Endothelial cell of umbilical vein (primary cell): ENCODE data around the gene P2RX2. TPM values are rescaled to one million over a fixed set of nuclear protein-coding genes. Genes with fewer than 3 reads are reported as not detected.

Experiments
- BruUV-seq: library from RNA; stranded (reverse); fragments of 400-500 nt; replicated peaks from 2 replicates; lab custom pipeline; 2021; lab: Mats Ljungman, UMichigan
- CTCF ChIA-PET: fragments of 300-600, 350-600 bp; sonication (Branson Sonifier 250); formaldehyde crosslinking; loops from one replicate; lab custom pipeline; 2021; ENCODE audit warnings: antibody characterized with exemption, inconsistent platforms; lab: Charles Lee
- POLR2A ChIA-PET: fragments of 300-600, 350-600 bp; sonication (Branson Sonifier 250); formaldehyde crosslinking; loops from one replicate; lab custom pipeline; 2021; ENCODE audit warnings: antibody characterized with exemption, inconsistent platforms; lab: Charles Lee
- DNase-seq: peaks from one replicate; pipeline ENCODE4 v3.0.0-alpha.2; 2011; ENCODE audit warnings: low read depth, low spot score
- FAIRE-seq: peaks from 2 replicates; lab custom pipeline; 2011; peaks lifted over from hg19 to GRCh38; lab: Jason Lieb, UNC
- H2AFZ ChIP-seq: 2 replicates; pipeline ENCODE4 v1.6.0; 2012; ENCODE audit warnings: low read depth, low read length, control low read depth, inconsistent platforms
- H3K27ac ChIP-seq: 2 replicates; pipeline ENCODE4 v1.5.1; 2011; ENCODE audit warnings: low read depth, mild to moderate bottlenecking, control low read depth, low read length, moderate library complexity; ENCODE audit not compliant: insufficient read depth
- H3K27me3 ChIP-seq, 2 experiments: 2 replicates each; pipeline versions ENCODE4 v1.6.0 to v1.6.1; 2011; ENCODE audit warnings: low read length in 2 of 2, mixed read lengths in 1 of 2; ENCODE audit not compliant: control insufficient read depth in 2 of 2, insufficient read depth in 2 of 2
- H3K36me3 ChIP-seq, 2 experiments: 2 replicates in 1 of 2; 3 replicates in 1 of 2; pipeline ENCODE4 v1.5.1; 2011; ENCODE audit warnings: low read length in 2 of 2, mild to moderate bottlenecking in 1 of 2, moderate library complexity in 1 of 2; ENCODE audit not compliant: control insufficient read depth in 2 of 2, insufficient read depth in 2 of 2; ENCODE audit errors: extremely low read depth in 1 of 2
- H3K4me1 ChIP-seq: 3 replicates; pipeline ENCODE4 v1.5.1; 2011; ENCODE audit warnings: mild to moderate bottlenecking, low read length; ENCODE audit not compliant: control insufficient read depth, insufficient read depth; ENCODE audit errors: extremely low read depth
- H3K4me2 ChIP-seq: 2 replicates; pipeline ENCODE4 v1.6.1; 2011; ENCODE audit warnings: low read length, control low read depth, mixed read lengths; ENCODE audit not compliant: insufficient read depth
- H3K4me3 ChIP-seq, 3 experiments: fragments of 200-600 bp in 1 of 3; sonication (generic), shearing (Covaris generic) in 1 of 3; replicated peaks in 1 of 3; 2 replicates each; pipeline ENCODE4 v1.5.1; 2011 to 2016; ENCODE audit warnings: control low read depth in 3 of 3, low read length in 3 of 3, mild to moderate bottlenecking in 2 of 3, inconsistent platforms in 1 of 3, low read depth in 1 of 3, moderate library complexity in 1 of 3; ENCODE audit not compliant: insufficient read depth in 1 of 3
- H3K79me2 ChIP-seq: 2 replicates; pipeline ENCODE4 v1.6.0; 2012; ENCODE audit warnings: low read length, inconsistent platforms; ENCODE audit not compliant: control insufficient read depth, insufficient read depth
- H3K9ac ChIP-seq: replicated peaks from 2 replicates; pipeline ENCODE3; 2011; ENCODE audit warnings: low read length, control low read depth; ENCODE audit not compliant: insufficient read depth; ENCODE audit errors: extremely low read depth
- H3K9me1 ChIP-seq: replicated peaks from 3 replicates; pipeline ENCODE4 v1.6.0; 2011; ENCODE audit warnings: mild to moderate bottlenecking, low read length; ENCODE audit not compliant: control insufficient read depth, insufficient read depth; ENCODE audit errors: extremely low read depth
- H3K9me3 ChIP-seq: replicated peaks from 2 replicates; pipeline ENCODE4 v1.5.1; 2012; ENCODE audit warnings: low read length, inconsistent platforms; ENCODE audit not compliant: control insufficient read depth, insufficient read depth
- H4K20me1 ChIP-seq: replicated peaks from 2 replicates; pipeline ENCODE3; 2011; ENCODE audit warnings: mild to moderate bottlenecking, low read length; ENCODE audit not compliant: control insufficient read depth, insufficient read depth; ENCODE audit errors: extremely low read depth
- CTCF ChIP-seq, 2 donors: IDR thresholded peaks; 1 replicate in 1 of 2; 2 replicates in 1 of 2; pipeline ENCODE4 v1.5.1; 2011; ENCODE audit warnings: low read length in 2 of 2, mild to moderate bottlenecking in 2 of 2, moderate library complexity in 2 of 2, control low read depth in 1 of 2, inconsistent platforms in 1 of 2, low read depth in 1 of 2; ENCODE audit not compliant: insufficient read depth in 1 of 2; ENCODE audit errors: extremely low read depth in 1 of 2
- EZH2 ChIP-seq: IDR thresholded peaks from 2 replicates; pipeline ENCODE4 v1.6.1; 2012; ENCODE audit warnings: borderline replicate concordance, low read depth, mild to moderate bottlenecking, moderate library complexity, low read length, inconsistent platforms; ENCODE audit not compliant: severe bottlenecking
- FOS ChIP-seq: IDR thresholded peaks from 2 replicates; pipeline ENCODE4 v1.6.1; 2011; ENCODE audit warnings: mild to moderate bottlenecking, low read length, moderate library complexity, borderline replicate concordance; ENCODE audit not compliant: insufficient read depth
- GATA2 ChIP-seq: IDR thresholded peaks from 2 replicates; pipeline ENCODE4 v1.7.0; 2011; ENCODE audit warnings: low read depth, mild to moderate bottlenecking, moderate library complexity, mixed read lengths, low read length; ENCODE audit not compliant: insufficient read length, insufficient read depth
- JUN ChIP-seq: IDR thresholded peaks from 2 replicates; pipeline ENCODE4 v1.6.1; 2011; ENCODE audit warnings: borderline replicate concordance, low read depth; ENCODE audit not compliant: insufficient read length, insufficient read depth
- MAX ChIP-seq: IDR thresholded peaks from 2 replicates; pipeline ENCODE4 v1.6.1; 2011; ENCODE audit not compliant: insufficient read depth, insufficient read length
- MYC ChIP-seq: IDR thresholded peaks from one replicate; pipeline ENCODE4 v1.6.1; 2011; ENCODE audit warnings: mild to moderate bottlenecking, low read depth, low read length
- POLR2A ChIP-seq: IDR thresholded peaks from 2 replicates; pipeline ENCODE4 v1.6.1; 2012; ENCODE audit warnings: low read depth, mild to moderate bottlenecking, control low read depth, low read length
- POLR2AphosphoS5 ChIP-seq: IDR thresholded peaks from 2 replicates; pipeline ENCODE4 v1.6.1; 2012; ENCODE audit warnings: low read depth, mild to moderate bottlenecking, control low read depth, low read length, moderate library complexity; ENCODE audit not compliant: insufficient read depth
- dilution Hi-C: fragments of 300-500 bp; cut with MboI; formaldehyde crosslinking; loops from one replicate; pipeline ENCODE4 v1.15.0; 2019; ENCODE audit warnings: low sequenced_read_pairs; ENCODE audit not compliant: extremely low pct_ligation_motif_present
- intact Hi-C: fragments of 100-400 bp; cut with micrococcal nuclease; formaldehyde crosslinking; loops from one replicate; pipeline ENCODE4 v1.10.0; 2022
- polyA plus RNA-seq, 4 experiments: library from polyadenylated mRNA; depleted of rRNA in 3 of 4; stranded (reverse) in 3 of 4; unstranded in 1 of 4; fragments of >200 nt; gene quantifications; 2 replicates each; pipeline versions ENCODE4 v1.2.1 to v1.2.3, GENCODE V29; 2011 to 2012; ENCODE audit warnings: missing spikeins in 1 of 4
- total RNA-seq: library from RNA; stranded (reverse); gene quantifications from 2 replicates; pipeline ENCODE4 v1.2.3, GENCODE V29; 2021

P2RX2 gene
- total and polyA plus RNA-seq, 2 donors (not counting 3 experiments of a cell fraction or from before 2014, with no cell fraction given), result not detected

- CTCF ChIA-PET, result no interaction called here
- peaks cover 5 to 14% of the 10 kb centered on the region in 2 experiments for H3K36me3 ChIP-seq
These were observed 28.3 kb downstream of the P2RX2 start for GRCh38 chr12:132646850-132647249.

More at GRCh38 chr12:132646850-132647249, 28.3 kb downstream of the P2RX2 start:
- Histone ChIP-seq H4K20me1 (no peaks in the 10 kb centered on the region), H3K4me3 (no peak overlapping the region), H3K27ac (no peak overlapping the region), H3K4me2 (no peak overlapping the region), H3K4me1 (no peaks in the 10 kb centered on the region), H3K9ac (no peak overlapping the region), H3K27me3 (no peaks in the 10 kb centered on the region), H3K9me3 (no peaks in the 10 kb centered on the region), H3K79me2 (no peaks in the 10 kb centered on the region), H3K9me1 (no peaks in the 10 kb centered on the region), H2AFZ (no peak overlapping the region)
- FAIRE-seq, result no peak
- dilution Hi-C loops (no loop called here), intact Hi-C loops (no loop called here)
- no peak for TF ChIP-seq POLR2AphosphoS5
- TF ChIP-seq FOS, result no peak
- no peak for TF ChIP-seq CTCF (IDR thresholded peaks at IDR 0.05; ENCODE audit: extremely low read depth in 1 of 2, insufficient read depth in 1 of 2, low read depth in 1 of 2, low read length in 2 of 2)
- TF ChIP-seq GATA2, result no peak
- no peak for TF ChIP-seq JUN
- no peak for TF ChIP-seq MAX
- TF ChIP-seq EZH2, result no peak
- TF ChIP-seq MYC, result no peak
- no peak for TF ChIP-seq POLR2A
- DNase-seq, result no peak
- POLR2A ChIA-PET, result no interaction called here
- no TSS peak for BruUV-seq
